ENCODE measurements around the gene HIF1AN. TPM values are rescaled to one million over a fixed set of nuclear protein-coding genes. Genes with fewer than 3 reads are reported as not detected.

The HIF1AN gene
- total RNA-seq, 2 donors from 2014 or later = 28.9 to 42.4 TPM

DNA sequence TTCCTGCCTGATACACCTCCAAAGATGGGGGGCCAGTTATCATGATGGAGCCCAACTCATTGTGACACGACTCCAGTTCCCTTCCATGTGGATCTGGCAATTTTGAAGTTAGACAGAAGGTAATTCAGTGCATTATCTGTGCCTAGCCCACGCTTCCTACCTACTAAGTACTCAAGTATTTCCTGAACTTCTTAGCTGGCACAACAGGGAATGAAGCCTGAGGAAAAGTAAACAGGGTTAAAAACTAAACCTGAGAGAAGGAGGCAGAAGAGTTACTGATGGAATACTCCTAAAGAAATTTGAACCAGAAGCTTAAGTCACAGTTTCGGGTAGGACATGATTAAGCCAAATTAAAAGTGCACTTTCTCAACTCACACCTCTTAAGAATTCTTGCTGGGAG, 14.9 kb upstream of the HIF1AN start:
- TF ChIP-seq, protein P1, sequence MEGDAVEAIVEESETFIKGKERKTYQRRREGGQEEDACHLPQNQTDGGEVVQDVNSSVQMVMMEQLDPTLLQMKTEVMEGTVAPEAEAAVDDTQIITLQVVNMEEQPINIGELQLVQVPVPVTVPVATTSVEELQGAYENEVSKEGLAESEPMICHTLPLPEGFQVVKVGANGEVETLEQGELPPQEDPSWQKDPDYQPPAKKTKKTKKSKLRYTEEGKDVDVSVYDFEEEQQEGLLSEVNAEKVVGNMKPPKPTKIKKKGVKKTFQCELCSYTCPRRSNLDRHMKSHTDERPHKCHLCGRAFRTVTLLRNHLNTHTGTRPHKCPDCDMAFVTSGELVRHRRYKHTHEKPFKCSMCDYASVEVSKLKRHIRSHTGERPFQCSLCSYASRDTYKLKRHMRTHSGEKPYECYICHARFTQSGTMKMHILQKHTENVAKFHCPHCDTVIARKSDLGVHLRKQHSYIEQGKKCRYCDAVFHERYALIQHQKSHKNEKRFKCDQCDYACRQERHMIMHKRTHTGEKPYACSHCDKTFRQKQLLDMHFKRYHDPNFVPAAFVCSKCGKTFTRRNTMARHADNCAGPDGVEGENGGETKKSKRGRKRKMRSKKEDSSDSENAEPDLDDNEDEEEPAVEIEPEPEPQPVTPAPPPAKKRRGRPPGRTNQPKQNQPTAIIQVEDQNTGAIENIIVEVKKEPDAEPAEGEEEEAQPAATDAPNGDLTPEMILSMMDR (IDR thresholded peaks at IDR 0.05) = no peak
- H3K9me3 ChIP-seq = no peaks in the 10 kb centered on the region
- H3K36me3 ChIP-seq = peaks cover 5% of the 10 kb centered on the region
- intact Hi-C loops (cut with DNase I) = no loop called here
- no peak for DNase-seq
- no peaks in the 10 kb centered on the region for H3K4me1 ChIP-seq
- H3K27me3 ChIP-seq = peaks cover 3% of the 10 kb centered on the region
- no peak overlapping the region for H3K27ac ChIP-seq
- no peak overlapping the region for H3K4me3 ChIP-seq
- H3K9ac ChIP-seq (ENCODE audit: low read depth in 2 of 2, low read length in 2 of 2) = no peak overlapping the region

DNA sequence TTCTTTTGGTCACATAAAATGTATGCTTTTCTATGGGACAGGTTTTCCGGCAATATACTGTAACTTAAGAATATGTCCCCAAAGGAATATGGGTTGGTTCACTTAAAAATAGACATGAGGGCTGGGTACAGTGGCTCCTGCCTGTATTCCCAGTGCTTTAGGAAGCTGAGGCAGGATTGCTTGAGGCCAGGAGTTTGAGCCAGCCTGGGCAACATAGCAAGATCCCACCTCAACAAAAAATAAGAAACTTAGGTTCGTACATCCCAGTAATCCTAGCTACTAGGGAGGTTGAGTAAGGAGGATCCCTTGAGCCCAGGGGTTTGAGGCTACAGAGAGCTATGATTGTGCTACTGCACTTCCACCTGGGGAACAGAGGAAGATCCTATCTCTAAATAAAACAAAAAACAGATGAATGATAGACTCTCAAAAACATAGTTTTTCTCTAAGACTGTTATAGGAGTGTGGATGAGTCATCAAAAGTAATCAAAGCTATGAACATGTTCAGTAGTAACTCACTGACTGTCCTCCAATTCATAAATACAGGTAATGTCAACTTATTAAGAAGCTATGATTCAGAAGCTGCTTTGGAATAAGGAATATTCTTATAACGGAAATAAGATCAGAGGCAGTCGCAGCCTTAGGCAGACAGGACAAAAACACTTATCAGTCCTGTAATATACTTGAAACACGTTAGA, 13.5 kb upstream of the HIF1AN start:
- TF ChIP-seq, protein P1 (IDR thresholded peaks at IDR 0.05) = no peak
- H3K27ac ChIP-seq = no peak overlapping the region
- DNase-seq = no peak
- peaks cover 3% of the 10 kb centered on the region for H3K27me3 ChIP-seq
- intact Hi-C loops (cut with DNase I) = no loop called here
- H3K9ac ChIP-seq (ENCODE audit: low read depth in 2 of 2, low read length in 2 of 2) = no peak overlapping the region
- H3K4me1 ChIP-seq = no peaks in the 10 kb centered on the region
- no peaks in the 10 kb centered on the region for H3K9me3 ChIP-seq
- H3K4me3 ChIP-seq = no peak overlapping the region
- peaks cover 9% of the 10 kb centered on the region for H3K36me3 ChIP-seq

DNA sequence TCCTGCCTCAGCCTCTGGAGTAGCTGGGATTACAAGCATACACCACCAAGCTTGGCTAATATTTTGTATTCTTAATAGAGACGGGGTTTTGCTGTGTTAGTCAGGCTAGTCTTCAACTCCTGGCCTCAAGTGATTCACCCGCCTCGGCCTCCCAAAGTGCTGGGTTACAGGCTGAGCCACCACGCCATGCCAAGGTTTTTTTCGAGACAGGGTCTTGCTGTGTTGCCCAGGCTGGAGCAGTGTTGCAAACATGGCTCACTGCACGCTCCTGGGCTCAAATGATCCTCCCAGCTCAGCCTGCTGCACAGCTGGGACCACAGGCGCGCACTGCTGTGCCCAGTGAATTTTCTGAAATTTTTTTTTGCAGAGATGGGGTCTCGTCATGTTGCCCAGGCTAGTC, 12.8 kb upstream of the HIF1AN start:
- Histone ChIP-seq H3K9me3 (no peaks in the 10 kb centered on the region), H3K4me1 (no peaks in the 10 kb centered on the region), H3K27me3 (peaks cover 3% of the 10 kb centered on the region), H3K4me3 (no peak overlapping the region), H3K27ac (no peak overlapping the region), H3K36me3 (peaks cover 9% of the 10 kb centered on the region), H3K9ac (ENCODE audit: low read depth in 2 of 2, low read length in 2 of 2) (no peak overlapping the region)
- TF ChIP-seq, protein P1 (IDR thresholded peaks at IDR 0.05) = no peak
- DNase-seq = no peak
- intact Hi-C loops (cut with DNase I) = no loop called here

DNA sequence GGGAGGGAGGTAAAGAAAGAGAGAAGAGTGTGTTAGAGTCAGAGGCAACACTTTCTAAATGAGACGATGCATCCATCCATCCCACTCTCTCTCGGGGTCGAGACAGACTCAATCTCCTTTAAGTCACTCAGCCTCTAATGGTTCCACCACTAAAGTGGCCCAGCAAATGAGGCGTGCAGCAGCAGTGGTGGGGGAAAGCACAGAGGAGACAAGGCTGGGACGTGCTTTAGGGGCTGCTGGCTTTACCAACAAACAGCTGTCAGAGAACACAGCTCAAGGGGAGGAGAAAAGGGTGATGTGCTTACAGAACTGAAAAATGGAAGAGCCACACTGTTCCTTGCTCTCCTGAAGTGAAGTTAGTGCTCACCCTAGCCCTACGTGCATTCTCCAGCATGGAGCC, 11.5 kb upstream of the HIF1AN start:
- Histone ChIP-seq H3K4me1 (no peaks in the 10 kb centered on the region), H3K4me3 (no peak overlapping the region), H3K27ac (no peak overlapping the region), H3K9me3 (no peaks in the 10 kb centered on the region), H3K36me3 (peaks cover 9% of the 10 kb centered on the region), H3K9ac (ENCODE audit: low read depth in 2 of 2, low read length in 2 of 2) (no peak overlapping the region), H3K27me3 (peaks cover 3% of the 10 kb centered on the region)
- TF ChIP-seq, protein P1 (IDR thresholded peaks at IDR 0.05) = no peak
- intact Hi-C loops (cut with DNase I) = no loop called here
- DNase-seq = no peak

DNA sequence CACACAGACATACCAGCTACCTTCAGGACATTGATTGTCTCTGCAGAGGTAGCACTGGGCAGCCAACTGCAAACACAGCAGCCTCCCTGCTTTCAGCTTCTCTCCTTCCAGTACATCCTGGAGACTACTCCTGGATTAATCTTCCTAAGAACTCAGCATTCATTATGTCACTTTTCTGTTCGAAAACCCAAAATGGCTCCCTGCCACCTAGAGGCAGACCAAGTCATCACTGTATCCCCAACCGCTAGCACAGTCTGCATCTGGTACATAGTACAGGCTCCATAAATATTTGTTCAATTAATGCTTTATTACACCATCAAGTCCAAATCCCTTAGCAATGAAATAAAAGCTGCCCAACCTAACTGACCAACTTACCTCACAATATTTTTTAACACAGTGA, 11.1 kb upstream of the HIF1AN start:
- TF ChIP-seq, protein P1 (IDR thresholded peaks at IDR 0.05) = no peak

More for the DNA sequence above, 11.1 kb upstream of the HIF1AN start:
- H3K36me3 ChIP-seq = peaks cover 9% of the 10 kb centered on the region
- H3K27me3 ChIP-seq = peaks cover 1% of the 10 kb centered on the region
- H3K9ac ChIP-seq (ENCODE audit: low read depth in 2 of 2, low read length in 2 of 2) = no peak overlapping the region
- DNase-seq = no peak
- no peak overlapping the region for H3K27ac ChIP-seq
- intact Hi-C loops (cut with DNase I) = no loop called here
- H3K9me3 ChIP-seq = no peaks in the 10 kb centered on the region
- no peak overlapping the region for H3K4me3 ChIP-seq
- no peaks in the 10 kb centered on the region for H3K4me1 ChIP-seq

Measured in colonic mucosa (tissue), 4 donors.